ENCODE measurements around the gene ADAMTS3.
A peak's percentile ranks its signal among the peaks of the same experiment; 100 is the strongest.

The ADAMTS3 gene

DNA sequence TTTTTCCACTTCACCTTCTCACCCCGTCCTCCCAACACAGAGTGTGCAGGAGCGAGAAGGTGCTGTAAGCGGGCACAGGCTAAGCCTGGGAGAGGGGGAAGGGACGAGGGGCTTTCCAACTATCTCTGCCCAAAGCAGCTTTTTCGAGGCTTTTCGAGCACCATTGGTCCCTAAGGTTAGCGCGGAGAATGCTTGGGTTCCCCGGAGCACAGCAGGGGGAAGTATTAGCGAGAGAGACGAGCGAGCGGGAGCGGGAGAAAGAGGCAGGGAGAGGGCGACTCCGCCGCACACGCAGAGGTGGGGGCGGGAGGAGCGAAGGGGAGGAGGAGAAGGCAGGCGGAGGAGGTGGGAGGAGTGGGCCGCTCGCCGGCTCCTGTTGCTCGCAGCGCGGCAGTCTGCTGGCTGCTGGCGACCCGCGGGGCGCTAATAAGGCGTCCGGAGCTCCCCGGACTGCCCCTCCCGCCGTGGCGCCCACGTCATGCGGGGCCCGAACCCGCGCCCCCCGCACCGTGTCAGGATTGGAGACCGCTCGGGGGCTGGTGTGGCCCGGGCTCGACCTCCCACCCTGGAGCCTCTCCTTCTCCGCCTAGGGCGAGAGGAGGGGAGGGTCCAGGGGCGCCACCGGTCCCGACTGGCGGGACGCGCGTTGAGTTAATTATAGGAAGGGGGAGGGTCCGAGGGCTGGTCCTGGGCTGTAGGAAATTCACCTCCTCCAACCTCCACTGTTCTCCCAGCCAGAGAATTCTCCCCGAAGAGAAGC lies at the start of gene ADAMTS3:
Gene ADAMTS3 (minus strand): TSS at position 263 of the 760 bp plus-strand sequence. CDS start 459 bp downstream, outside the sequence.
- peak; percentile 94 for DNase-seq

- peak; percentile 73 for DNase-seq
These were observed 44.9 kb upstream of the ADAMTS3 start for GRCh38 chr4:72613959-72614358.

- no peak for DNase-seq
These were observed 37.7 kb upstream of the ADAMTS3 start for GRCh38 chr4:72606751-72607150.

DNA sequence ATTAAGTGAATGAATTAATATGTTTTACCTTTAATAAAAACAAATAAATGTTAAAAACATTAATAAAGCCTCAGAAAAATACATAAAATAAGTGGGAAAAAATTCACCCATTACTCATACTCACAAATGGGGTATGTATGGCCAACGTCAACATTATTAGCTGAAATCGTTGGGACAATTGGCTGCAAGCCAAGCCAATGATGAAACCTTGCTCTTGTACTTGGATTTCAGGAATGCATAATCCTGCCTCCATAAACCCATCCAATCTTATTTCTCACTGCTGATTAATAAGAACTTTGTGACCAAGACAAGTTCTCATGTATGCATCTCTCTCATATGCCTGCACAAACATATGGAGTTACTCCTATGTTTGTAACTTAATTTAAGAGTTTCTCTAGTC lies 35.3 kb upstream of the ADAMTS3 start:
- DNase-seq, result no peak

DNA sequence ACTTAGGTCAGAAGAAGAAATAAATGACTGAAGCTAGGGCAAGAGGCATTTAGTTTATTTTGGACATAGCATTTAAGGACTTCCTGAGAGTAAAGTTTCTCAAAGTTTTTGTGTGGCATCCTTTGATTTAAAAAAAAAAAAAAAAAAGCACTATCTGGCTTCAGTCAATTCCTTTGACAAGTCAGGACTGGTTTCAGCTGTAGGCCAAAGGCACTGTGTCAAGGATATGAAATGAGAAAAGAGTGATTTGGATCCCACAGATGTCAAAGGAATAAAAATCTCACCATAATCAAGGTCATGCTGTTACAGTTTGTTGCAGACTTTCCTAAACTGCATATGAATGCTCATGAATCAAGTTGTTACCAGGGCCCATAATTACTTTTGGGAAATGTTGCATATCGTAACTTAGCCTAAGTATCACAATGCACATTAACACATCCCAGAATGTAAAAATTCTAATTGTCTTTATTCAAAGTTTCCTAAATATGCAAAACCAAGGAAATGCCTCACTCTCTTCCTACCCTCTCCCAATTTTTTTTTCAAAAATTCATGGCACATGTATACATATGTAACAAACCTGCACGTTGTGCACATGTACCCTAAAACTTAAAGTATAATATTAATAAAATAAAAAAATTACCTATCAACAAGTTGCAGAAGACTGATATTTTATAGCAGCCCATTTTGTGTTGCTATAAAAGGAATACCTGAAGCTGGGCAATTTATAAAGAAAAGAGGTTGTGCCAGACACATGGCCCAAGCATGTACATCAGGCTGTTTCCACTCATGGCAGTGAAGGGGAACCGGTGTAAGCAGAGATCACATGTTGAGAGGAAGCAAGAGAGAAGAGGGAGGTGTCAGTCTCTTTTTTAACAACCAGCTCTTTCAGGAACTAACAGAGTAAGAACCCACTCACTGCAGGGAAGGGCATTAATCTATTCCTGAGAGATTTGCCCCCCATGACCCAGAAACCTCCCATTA lies 33.7 kb upstream of the ADAMTS3 start:
- no peak for DNase-seq

GRCh38 chr4:72591547-72592454 lies 22.8 kb upstream of the ADAMTS3 start:
- no peak for DNase-seq

DNA sequence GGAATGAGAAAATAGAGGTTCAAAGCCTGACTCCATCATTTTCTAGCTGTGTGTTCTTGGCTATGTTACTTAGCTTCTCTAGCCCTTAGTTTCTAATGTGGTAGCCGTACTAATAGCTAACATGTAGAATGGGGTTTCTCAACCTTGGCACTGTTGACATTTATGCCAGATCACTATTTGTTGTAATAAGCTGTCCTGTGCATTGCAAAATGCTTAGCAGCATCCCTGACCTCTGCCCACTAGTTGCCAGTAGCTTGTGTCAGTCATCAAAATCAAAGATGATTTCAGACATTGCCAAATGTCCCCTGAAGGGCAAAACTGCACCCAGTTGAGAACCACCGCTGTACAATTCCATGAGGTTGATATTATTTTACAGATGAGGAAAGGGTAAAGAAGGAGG lies 18.3 kb upstream of the ADAMTS3 start:
- DNase-seq, result no peak

DNA sequence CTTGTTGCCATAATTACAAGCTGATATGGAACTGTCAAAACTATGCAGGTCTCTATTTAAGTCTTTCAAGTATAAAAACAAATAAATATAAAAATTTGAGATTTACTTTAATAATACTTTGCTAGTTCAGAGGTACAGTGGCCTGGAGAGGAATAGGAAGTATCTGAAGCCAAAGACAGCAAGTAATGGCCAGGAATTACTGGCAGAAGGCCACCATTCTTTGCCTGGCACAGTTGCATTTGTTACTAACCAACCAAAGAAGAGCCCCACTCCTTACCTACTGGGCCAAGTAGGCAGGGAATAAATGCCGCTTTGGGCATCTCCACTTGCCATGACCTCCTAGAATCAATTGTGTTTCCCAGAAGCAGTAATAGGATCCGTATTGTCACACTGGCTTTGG lies 13.8 kb upstream of the ADAMTS3 start:
- no peak for DNase-seq

DNA sequence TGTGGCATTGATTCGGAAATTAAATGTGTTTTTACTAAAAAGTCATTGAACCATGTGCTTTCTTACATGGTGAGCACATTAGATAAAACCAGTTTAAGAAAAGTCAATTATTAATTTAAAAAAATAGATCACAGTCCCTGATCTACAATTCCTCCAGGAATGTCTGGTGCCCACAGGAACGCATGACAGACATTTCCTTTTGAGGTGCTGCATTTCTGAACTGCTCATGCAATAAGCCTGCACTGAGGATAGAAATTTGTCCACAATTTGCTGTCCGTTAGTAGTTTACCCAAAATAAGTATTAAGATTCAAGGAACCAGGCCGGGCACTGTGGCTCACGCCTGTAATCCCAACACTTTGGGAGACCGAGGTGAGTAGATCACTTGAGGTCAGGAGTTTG lies 8.2 kb upstream of the ADAMTS3 start:
- no peak for DNase-seq

GRCh38 chr4:72571337-72571736 lies 2.3 kb upstream of the ADAMTS3 start:
- no peak for DNase-seq

DNA sequence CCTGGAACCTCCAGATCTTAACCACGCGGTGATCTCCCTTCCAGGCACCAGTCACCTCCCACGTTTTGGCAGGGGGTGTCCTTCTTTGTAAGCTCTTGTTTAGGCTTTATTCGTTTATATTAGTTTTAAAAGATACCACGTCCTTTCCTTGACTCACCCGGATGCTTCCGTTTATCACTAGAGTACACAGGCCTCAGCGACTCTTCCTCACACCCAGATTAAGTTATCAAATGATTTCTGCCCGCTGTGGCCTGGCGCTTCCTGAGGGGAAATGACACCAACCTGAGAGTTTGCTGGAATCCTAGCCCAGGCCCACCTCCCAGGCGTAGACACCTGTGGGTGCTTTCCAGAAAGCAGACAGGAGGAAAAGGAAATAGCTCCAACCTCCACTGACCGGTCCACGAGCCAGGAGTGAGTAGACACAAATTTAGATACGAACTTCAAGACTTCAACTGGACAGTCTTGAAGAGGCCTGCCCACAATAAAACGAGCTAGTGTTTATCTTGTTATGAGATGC lies 756 bp upstream of the ADAMTS3 start:
- no peak for DNase-seq

GRCh38 chr4:72567821-72568675 lies 973 bp downstream of the ADAMTS3 start:
- DNase-seq, result peak; percentile 97

- DNase-seq, result peak; percentile 73
These were observed 2.0 kb downstream of the ADAMTS3 start for GRCh38 chr4:72567036-72567435.

- DNase-seq, result no peak
These were observed 2.5 kb downstream of the ADAMTS3 start for GRCh38 chr4:72566464-72566972.

GRCh38 chr4:72564789-72565188 lies 4.2 kb downstream of the ADAMTS3 start:
- DNase-seq, result no peak

- DNase-seq, result no peak
These were observed 4.8 kb downstream of the ADAMTS3 start for GRCh38 chr4:72564184-72564583.

DNA sequence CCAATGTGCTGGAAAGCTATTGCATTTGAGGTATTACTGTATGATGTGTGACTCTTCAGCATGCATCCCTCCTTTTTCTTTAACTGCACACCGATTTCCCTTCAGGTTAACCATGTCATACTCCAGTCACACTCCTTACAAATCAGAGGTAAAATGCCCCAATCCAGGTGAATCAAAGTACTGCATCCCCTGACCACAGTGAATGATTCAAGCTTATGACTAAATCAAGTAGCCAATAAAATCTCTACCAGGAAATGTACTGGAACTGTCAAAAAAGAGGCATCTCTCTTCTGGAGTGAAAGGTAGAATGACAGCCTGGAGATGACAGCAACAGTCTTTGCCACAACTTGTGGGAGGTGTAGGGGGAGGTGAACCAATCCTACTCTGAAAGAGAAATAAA lies 10.4 kb downstream of the ADAMTS3 start:
- DNase-seq, result no peak

DNA sequence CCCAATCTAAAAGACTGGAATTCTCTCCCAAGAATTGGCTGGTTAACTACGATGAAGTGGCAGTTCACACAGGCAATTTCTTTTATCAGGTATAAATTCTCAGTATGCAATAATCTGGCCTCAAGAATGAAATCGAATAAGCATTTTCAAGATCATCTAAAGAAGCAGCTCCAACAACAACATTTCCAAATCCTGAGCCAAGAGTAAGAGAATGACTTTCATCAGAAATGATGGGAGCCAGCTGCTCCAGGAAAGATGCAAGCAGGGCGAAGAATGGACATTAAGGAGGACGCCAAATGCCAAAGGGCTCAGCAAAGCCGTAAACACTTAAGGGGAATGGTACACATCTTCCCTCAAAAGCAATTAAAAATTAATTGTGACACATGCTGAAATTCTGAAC lies 12.0 kb downstream of the ADAMTS3 start:
- no peak for DNase-seq

GRCh38 chr4:72555377-72555831 lies 13.6 kb downstream of the ADAMTS3 start:
- DNase-seq, result peak; percentile 76

- peak; percentile 82 for DNase-seq
These were observed 15.3 kb downstream of the ADAMTS3 start for GRCh38 chr4:72553540-72554337.

Measured in OCI-M1 (cell line).